Ecto neural progenitor cell (in vitro differentiated cells): ENCODE measurements around the gene CFAP90.

Experiments
- DNase-seq: peaks from one replicate; pipeline ENCODE4 v3.0.0-alpha.2; 2018; ENCODE audit warnings: low spot score

The CFAP90 gene

GRCh38 chr5:7868427-7868772 lies 17.5 kb upstream of the CFAP90 start:
- DNase-seq = no peak

- no peak for DNase-seq
Observed at GRCh38 chr5:7867260-7867659, 16.3 kb upstream of the CFAP90 start.

GRCh38 chr5:7866196-7866595 lies 15.3 kb upstream of the CFAP90 start:
- no peak for DNase-seq

GRCh38 chr5:7857926-7858632 lies 7.1 kb upstream of the CFAP90 start:
- no peak for DNase-seq

GRCh38 chr5:7857361-7857760 lies 6.4 kb upstream of the CFAP90 start:
- no peak for DNase-seq

- DNase-seq = peak; percentile 56
Observed at GRCh38 chr5:7856855-7857254, 5.9 kb upstream of the CFAP90 start.

GRCh38 chr5:7855611-7856010 lies 4.7 kb upstream of the CFAP90 start:
- no peak for DNase-seq

- no peak for DNase-seq
Observed at GRCh38 chr5:7852988-7853387, 2.1 kb upstream of the CFAP90 start.

- no peak for DNase-seq
Observed at GRCh38 chr5:7852542-7852941, 1.6 kb upstream of the CFAP90 start.

GRCh38 chr5:7851617-7852289 lies 820 bp upstream of the CFAP90 start:
- DNase-seq = no peak

- no peak for DNase-seq
Observed at GRCh38 chr5:7851240-7851592, 283 bp upstream of the CFAP90 start.

- DNase-seq = no peak
Observed at GRCh38 chr5:7849681-7850394, 1.1 kb downstream of the CFAP90 start.

GRCh38 chr5:7848296-7848695 lies 2.6 kb downstream of the CFAP90 start:
- no peak for DNase-seq

GRCh38 chr5:7846327-7846726 lies 4.6 kb downstream of the CFAP90 start:
- no peak for DNase-seq

GRCh38 chr5:7845557-7845956 lies 5.4 kb downstream of the CFAP90 start:
- no peak for DNase-seq

- no peak for DNase-seq
Observed at GRCh38 chr5:7844901-7845300, 6.0 kb downstream of the CFAP90 start.

GRCh38 chr5:7842531-7842930 lies 8.4 kb downstream of the CFAP90 start:
- no peak for DNase-seq

GRCh38 chr5:7837403-7837802 lies 13.5 kb downstream of the CFAP90 start:
- no peak for DNase-seq

- DNase-seq = no peak
Observed at GRCh38 chr5:7834982-7835381, 16.0 kb downstream of the CFAP90 start.

GRCh38 chr5:7828269-7828668 lies 22.7 kb downstream of the CFAP90 start:
- DNase-seq = no peak

GRCh38 chr5:7827610-7828009 lies 23.3 kb downstream of the CFAP90 start:
- no peak for DNase-seq

- DNase-seq = no peak
Observed at GRCh38 chr5:7825630-7826029, 25.3 kb downstream of the CFAP90 start.

GRCh38 chr5:7824995-7825394 lies 25.9 kb downstream of the CFAP90 start:
- DNase-seq = no peak

- DNase-seq = no peak
Observed at GRCh38 chr5:7823594-7823993, 27.3 kb downstream of the CFAP90 start.
